Skeletal muscle cell (primary cell): ENCODE data around the gene DAZAP2.
"Not testable (repeated sequence)": the region's sequence is repeated elsewhere in the genome, so short reads cannot be mapped to it uniquely, and the experiment has no call there.

Source experiments
- DNase-seq: peaks from one replicate; pipeline ENCODE4 v3.0.0-alpha.2; 2010; ENCODE audit warnings: low read depth
- H3K4me3 ChIP-seq: 2 replicates; pipeline ENCODE4 v1.5.1; 2011; ENCODE audit warnings: low read depth, mild to moderate bottlenecking, control low read depth, low read length, moderate library complexity

DAZAP2 gene

GRCh38 chr12:51291603-51292513 is 53.2 kb downstream of the DAZAP2 start:
- DNase-seq, H3K4me3 ChIP-seq: not testable (repeated sequence)
